ENCODE results near the gene PHOX2A.

DNA sequence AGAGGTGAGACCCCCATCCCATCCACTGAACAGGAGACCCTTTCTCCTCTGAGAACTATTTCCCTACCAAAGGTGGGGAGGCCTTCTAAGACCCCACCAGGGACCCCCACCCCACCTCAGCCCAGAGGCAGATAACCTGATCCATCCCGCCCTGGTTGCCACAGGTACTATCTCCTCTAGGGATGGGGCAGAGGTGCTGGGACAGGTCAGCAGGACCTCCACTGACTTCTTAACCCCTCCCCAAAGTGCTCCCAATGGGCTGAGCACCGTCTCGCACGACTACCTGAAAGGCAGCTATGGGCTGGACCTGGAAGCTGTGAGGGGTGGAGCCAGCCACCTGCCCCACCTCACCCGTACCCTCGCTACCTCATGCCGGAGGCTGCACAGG, 15.1 kb downstream of the PHOX2A start:
- TF ChIP-seq CTCF (IDR thresholded peaks at IDR 0.05 in 8 of 11, conservative IDR thresholded peaks at IDR 0.05 in 3 of 11): no peak
- TF ChIP-seq POLR2A (IDR thresholded peaks at IDR 0.05): no peak

All from spleen (tissue), 7 donors.